Measurements from ENCODE around the gene WRAP73.

WRAP73 gene

DNA sequence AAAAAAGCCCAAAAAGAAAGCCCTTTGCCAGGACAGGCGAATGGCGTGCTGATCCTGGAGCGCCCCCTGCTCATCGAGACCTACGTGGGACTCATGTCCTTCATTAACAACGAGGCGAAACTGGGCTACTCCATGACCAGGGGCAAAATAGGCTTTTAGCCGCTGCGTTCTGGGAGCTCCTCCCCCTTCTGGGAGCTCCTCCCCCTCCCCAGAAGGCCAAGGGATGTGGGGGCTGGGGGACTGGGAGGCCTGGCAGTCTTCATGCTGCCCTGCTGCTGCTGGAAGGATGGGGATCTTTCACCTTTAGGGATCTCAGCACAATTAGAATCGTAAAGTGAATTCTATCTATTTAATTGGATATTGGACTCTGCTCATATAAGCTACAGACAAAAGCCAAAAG, 21.5 kb downstream of the WRAP73 start:
- H3K4me3 ChIP-seq (ENCODE audit: low read depth, low read length), result no peak overlapping the region
- in situ Hi-C loops (cut with HindIII; ENCODE audit: low sequenced_read_pairs), result no loop called here
- no peak for DNase-seq (ENCODE audit: low read depth)
- TF ChIP-seq, protein P1, sequence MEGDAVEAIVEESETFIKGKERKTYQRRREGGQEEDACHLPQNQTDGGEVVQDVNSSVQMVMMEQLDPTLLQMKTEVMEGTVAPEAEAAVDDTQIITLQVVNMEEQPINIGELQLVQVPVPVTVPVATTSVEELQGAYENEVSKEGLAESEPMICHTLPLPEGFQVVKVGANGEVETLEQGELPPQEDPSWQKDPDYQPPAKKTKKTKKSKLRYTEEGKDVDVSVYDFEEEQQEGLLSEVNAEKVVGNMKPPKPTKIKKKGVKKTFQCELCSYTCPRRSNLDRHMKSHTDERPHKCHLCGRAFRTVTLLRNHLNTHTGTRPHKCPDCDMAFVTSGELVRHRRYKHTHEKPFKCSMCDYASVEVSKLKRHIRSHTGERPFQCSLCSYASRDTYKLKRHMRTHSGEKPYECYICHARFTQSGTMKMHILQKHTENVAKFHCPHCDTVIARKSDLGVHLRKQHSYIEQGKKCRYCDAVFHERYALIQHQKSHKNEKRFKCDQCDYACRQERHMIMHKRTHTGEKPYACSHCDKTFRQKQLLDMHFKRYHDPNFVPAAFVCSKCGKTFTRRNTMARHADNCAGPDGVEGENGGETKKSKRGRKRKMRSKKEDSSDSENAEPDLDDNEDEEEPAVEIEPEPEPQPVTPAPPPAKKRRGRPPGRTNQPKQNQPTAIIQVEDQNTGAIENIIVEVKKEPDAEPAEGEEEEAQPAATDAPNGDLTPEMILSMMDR (IDR thresholded peaks at IDR 0.05; ENCODE audit: low read depth, low read length, missing control alignments), result no peak

DNA sequence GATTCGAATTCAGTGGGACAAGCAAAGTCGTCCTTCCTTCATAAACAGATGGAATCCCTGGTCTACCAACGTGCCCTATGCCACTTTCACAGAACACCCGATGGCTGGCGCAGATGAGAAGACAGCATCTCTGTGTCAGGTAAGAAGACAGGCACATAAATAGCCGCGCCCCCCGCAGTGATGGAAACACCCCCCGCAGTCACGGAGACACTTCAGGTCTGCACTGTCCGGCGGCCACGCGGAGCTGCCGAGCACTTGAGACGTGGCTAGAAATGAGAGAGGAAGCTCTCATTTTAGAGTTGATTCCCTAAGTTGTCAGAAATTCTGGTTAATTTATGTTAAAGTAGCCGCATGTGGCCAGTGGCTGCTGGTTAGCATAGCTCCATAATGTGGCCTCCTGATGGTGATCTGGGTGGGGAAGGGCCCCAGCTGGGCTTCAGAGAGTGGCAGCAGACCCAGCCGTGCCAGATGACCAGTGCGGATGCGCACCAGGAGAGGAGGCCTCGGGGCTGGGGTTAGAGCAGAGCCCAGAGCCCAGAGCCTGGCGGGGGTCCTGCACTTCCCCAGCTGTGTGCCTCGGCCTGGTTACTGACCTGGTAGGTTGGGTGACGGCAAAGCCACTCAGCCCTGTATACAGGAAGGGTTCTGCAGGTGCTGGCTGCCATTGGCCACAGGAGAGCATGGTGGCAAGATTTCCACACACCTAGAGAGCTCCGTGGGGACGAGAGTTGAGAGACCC, 22.2 kb downstream of the WRAP73 start:
- TF ChIP-seq, protein P1 (IDR thresholded peaks at IDR 0.05; ENCODE audit: low read depth, low read length, missing control alignments), result no peak
- in situ Hi-C loops (cut with HindIII; ENCODE audit: low sequenced_read_pairs), result no loop called here
- no peak for DNase-seq (ENCODE audit: low read depth)
- no peak overlapping the region for H3K4me3 ChIP-seq (ENCODE audit: low read depth, low read length)

DNA sequence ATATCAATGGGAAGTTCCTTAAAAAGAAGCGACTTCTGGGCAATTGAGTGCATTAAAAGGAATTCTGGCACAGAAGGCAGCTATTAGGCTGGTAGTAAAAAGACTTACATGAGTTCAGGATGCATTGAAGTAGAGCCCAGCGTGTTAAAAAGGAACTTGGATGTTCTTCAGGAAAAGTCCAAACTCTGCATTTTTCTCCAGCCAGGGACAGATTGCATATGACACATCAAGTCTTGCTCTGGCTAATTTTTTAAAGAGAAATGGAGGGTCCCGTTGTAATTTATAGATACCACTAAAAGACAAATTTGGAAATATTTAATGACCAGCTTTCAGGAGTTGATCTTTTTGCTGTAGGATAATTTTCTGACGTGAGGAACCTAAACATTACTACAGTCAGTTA, 23.9 kb downstream of the WRAP73 start:
- TF ChIP-seq, protein P1 (IDR thresholded peaks at IDR 0.05; ENCODE audit: low read depth, low read length, missing control alignments), result no peak
- no peak for DNase-seq (ENCODE audit: low read depth)
- in situ Hi-C loops (cut with HindIII; ENCODE audit: low sequenced_read_pairs), result no loop called here

DNA sequence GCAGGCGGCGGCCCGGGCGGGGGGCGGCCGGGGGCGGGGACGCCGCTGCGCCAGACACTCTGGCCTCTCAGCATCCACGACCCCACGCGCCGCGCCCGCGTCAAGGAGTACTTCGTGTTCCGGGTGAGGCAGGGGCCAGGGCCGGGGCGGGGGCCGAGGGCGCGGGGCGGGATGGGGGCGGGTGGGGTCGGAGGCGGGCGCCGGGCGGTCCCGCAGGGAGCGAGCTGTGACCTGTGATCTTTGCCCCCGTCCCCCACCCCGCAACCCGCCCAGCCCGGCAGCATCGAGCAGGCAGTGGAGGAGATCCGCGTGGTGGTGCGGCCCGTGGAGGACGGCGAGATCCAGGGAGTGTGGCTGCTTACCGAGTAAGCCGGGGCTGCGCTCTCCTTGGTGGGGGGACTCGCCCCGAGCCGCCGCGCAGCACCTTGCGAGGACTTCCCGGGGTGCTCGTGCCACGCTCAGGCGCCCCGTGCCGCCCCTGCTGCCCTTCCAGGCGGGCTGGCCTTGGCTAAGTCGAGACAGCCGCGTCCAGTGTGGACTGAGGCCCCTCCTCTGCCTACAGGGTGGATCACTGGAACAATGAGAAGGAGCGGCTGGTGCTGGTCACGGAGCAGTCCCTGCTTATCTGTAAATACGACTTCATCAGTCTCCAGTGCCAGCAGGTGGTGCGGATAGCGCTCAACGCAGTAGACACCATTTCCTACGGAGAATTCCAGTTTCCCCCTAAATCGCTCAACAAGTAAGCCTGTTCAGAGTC, 24.6 kb downstream of the WRAP73 start:
- peak overlapping the region; percentile 92 for H3K4me3 ChIP-seq (ENCODE audit: low read depth, low read length)
- in situ Hi-C loops (cut with HindIII; ENCODE audit: low sequenced_read_pairs), result no loop called here
- TF ChIP-seq, protein P1 (IDR thresholded peaks at IDR 0.05; ENCODE audit: low read depth, low read length, missing control alignments), result no peak
- DNase-seq (ENCODE audit: low read depth), result no peak

More for the DNA sequence above, 23.9 kb downstream of the WRAP73 start:
- peak overlapping the region; percentile 92 for H3K4me3 ChIP-seq (ENCODE audit: low read depth, low read length)

DNA sequence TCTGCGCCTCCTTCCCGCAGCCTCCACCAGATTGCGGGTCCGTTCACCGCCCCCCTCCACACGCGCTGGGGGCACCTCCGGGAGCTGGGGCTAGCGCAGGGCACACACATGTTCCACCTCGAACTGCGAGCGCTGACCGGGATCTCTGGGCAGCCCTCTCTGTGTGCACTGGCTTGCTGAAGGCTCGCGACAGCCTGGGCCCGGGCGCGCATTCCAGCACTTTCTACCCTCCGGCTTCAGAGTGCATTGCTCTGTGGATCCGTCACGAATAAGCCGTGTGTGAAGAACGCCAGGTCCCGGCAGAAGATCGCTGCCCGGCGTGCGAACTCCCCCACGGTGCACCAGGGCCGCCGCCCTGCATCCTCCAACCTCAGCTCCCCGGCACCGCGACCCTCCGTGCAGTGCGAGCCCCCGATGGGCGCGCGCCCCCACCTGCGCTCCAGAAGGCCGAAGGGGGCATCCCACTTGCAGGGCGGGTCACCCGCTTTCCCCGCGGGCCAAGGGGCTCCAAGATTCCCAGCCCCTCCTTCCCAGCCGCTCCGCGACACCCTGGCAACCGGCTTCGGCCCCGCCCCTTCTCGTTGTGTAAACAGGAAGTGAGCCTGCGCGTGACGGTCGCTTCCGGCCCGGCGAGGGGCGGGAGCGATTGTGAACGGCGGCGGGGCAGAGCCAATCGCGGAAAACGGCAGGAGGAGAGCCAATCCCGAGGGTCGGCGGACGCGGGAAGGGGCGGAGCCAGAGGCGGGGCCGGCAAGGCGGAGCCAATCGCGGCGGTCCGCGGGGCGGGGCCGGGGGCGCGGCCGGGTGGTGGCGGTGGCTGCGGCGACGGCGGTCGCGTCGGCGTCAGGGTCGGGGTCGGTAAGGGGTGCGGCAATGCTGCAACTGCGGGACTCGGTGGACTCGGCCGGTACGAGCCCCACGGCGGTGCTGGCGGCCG, 25.4 kb downstream of the WRAP73 start, which contains the start of gene TPRG1L:
TPRG1L (plus strand) TSS at position 816 of the 937 bp plus-strand sequence; CDS start at position 874, 58 bp downstream.
- TF ChIP-seq, protein P1 (IDR thresholded peaks at IDR 0.05; ENCODE audit: low read depth, low read length, missing control alignments), result no peak
- peak within 1 kb of the TSS; percentile 92 for H3K4me3 ChIP-seq (ENCODE audit: low read depth, low read length)
- in situ Hi-C loops (cut with HindIII; ENCODE audit: low sequenced_read_pairs), result no loop called here
- peak; percentile 82 for DNase-seq (ENCODE audit: low read depth)
